ENCODE measurements around the gene GGACT. TPM values are rescaled to one million over a fixed set of nuclear protein-coding genes. Genes with fewer than 3 reads are reported as not detected.

GGACT gene
- total RNA-seq, 2 donors from 2014 or later, result 2.7 to 6.6 TPM

DNA sequence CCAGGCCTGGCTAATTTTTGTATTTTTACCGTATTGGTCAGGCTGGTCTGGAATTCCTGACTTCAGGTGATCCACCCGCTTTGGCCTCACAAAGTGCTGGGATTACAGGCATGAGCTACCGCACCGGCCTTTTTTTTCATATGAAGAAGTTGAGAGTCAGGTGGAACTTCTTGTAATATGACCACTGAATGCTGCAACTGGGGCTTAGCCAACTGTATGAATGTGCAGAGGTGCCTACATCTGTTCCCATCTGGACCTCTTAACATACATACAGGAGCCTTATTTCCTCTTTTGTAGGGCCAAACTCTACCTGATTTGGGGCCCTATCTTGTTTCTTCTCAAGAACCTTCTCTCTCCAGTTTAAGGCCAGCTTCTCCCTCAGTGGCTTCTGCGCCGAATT, 11.9 kb upstream of the GGACT start:
- DNase-seq, result no peak
- H3K4me1 Mint-ChIP-seq, result peaks cover 4% of the 10 kb centered on the region
- 92 to 95% methylated on average over 6 of the region's 6 CpGs for WGBS, 2 experiments (ENCODE audit: insufficient coverage in 1 of 2, insufficient read length in 1 of 2)
- H3K4me3 Mint-ChIP-seq, result no peak overlapping the region
- Histone ChIP-seq H3K4me1 (ENCODE audit: control insufficient read depth, insufficient read depth, low read length) (no peaks in the 10 kb centered on the region), H3K27ac (ENCODE audit: low read depth, low read length) (no peak overlapping the region), H3K36me3 (ENCODE audit: control insufficient read depth, insufficient read depth, low read length) (no peaks in the 10 kb centered on the region), H3K9ac (ENCODE audit: extremely low read depth, low read length, poor library complexity, severe bottlenecking) (no peak overlapping the region), H3K27me3 (ENCODE audit: control insufficient read depth, insufficient read depth, low read length, poor library complexity, severe bottlenecking) (no peaks in the 10 kb centered on the region), H3K9me3 (ENCODE audit: control insufficient read depth, low read length) (no peaks in the 10 kb centered on the region), H3K4me3 (ENCODE audit: low read length) (no peak overlapping the region)
- H3K36me3 Mint-ChIP-seq (ENCODE audit: low read depth), result peaks cover 2% of the 10 kb centered on the region
- H3K27me3 Mint-ChIP-seq (ENCODE audit: insufficient read depth), result no peaks in the 10 kb centered on the region
- H3K27ac Mint-ChIP-seq, result no peak overlapping the region
- no peaks in the 10 kb centered on the region for H3K9me3 Mint-ChIP-seq
- TF ChIP-seq, protein P1, sequence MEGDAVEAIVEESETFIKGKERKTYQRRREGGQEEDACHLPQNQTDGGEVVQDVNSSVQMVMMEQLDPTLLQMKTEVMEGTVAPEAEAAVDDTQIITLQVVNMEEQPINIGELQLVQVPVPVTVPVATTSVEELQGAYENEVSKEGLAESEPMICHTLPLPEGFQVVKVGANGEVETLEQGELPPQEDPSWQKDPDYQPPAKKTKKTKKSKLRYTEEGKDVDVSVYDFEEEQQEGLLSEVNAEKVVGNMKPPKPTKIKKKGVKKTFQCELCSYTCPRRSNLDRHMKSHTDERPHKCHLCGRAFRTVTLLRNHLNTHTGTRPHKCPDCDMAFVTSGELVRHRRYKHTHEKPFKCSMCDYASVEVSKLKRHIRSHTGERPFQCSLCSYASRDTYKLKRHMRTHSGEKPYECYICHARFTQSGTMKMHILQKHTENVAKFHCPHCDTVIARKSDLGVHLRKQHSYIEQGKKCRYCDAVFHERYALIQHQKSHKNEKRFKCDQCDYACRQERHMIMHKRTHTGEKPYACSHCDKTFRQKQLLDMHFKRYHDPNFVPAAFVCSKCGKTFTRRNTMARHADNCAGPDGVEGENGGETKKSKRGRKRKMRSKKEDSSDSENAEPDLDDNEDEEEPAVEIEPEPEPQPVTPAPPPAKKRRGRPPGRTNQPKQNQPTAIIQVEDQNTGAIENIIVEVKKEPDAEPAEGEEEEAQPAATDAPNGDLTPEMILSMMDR (conservative IDR thresholded peaks at IDR 0.05), result no peak

DNA sequence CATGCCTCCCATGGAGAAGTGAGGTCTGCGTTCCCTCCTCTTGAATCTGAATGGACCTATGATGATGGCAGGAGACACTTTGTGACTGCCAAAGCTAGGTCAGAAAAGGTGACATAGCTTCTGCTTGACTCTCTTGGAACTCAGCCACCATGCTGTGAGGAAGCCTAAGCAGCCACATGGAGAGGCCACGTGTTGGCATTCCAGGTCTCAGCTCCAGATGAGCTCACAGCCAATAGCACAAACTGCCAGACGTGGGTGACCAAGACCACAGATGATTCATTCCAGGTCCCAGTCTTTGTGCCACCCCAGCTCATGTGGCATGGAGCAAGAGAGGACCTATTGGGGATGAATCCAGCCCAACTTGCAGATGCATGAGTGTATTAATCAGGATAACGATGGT, 8.7 kb upstream of the GGACT start:
- Histone ChIP-seq H3K9me3 (ENCODE audit: control insufficient read depth, low read length) (no peaks in the 10 kb centered on the region), H3K4me1 (ENCODE audit: control insufficient read depth, insufficient read depth, low read length) (no peaks in the 10 kb centered on the region), H3K27me3 (ENCODE audit: control insufficient read depth, insufficient read depth, low read length, poor library complexity, severe bottlenecking) (peaks cover 6% of the 10 kb centered on the region), H3K27ac (ENCODE audit: low read depth, low read length) (no peak overlapping the region), H3K36me3 (ENCODE audit: control insufficient read depth, insufficient read depth, low read length) (no peaks in the 10 kb centered on the region), H3K4me3 (ENCODE audit: low read length) (no peak overlapping the region), H3K9ac (ENCODE audit: extremely low read depth, low read length, poor library complexity, severe bottlenecking) (no peak overlapping the region)
- no peak for DNase-seq
- no peaks in the 10 kb centered on the region for H3K36me3 Mint-ChIP-seq (ENCODE audit: low read depth)
- peaks cover 2% of the 10 kb centered on the region for H3K27me3 Mint-ChIP-seq (ENCODE audit: insufficient read depth)
- H3K4me3 Mint-ChIP-seq, result no peak overlapping the region
- no peaks in the 10 kb centered on the region for H3K9me3 Mint-ChIP-seq
- TF ChIP-seq, protein P1 (conservative IDR thresholded peaks at IDR 0.05), result no peak
- WGBS, 2 experiments (ENCODE audit: insufficient coverage in 1 of 2, insufficient read length in 1 of 2), result 91 to 97% methylated on average over 3 to 4 of the region's 4 CpGs
- peaks cover 4% of the 10 kb centered on the region for H3K4me1 Mint-ChIP-seq
- H3K27ac Mint-ChIP-seq, result no peak overlapping the region

- Mint-ChIP-seq H3K27ac (no peak overlapping the region), H3K4me1 (peaks cover 6% of the 10 kb centered on the region), H3K36me3 (ENCODE audit: low read depth) (no peaks in the 10 kb centered on the region)
These were observed 7.9 kb upstream of the GGACT start for GRCh38 chr13:100596516-100596915.

More at GRCh38 chr13:100596516-100596915, 7.9 kb upstream of the GGACT start:
- Histone ChIP-seq H3K4me1 (ENCODE audit: control insufficient read depth, insufficient read depth, low read length) (no peaks in the 10 kb centered on the region), H3K27ac (ENCODE audit: low read depth, low read length) (no peak overlapping the region), H3K9me3 (ENCODE audit: control insufficient read depth, low read length) (no peaks in the 10 kb centered on the region), H3K36me3 (ENCODE audit: control insufficient read depth, insufficient read depth, low read length) (no peaks in the 10 kb centered on the region), H3K9ac (ENCODE audit: extremely low read depth, low read length, poor library complexity, severe bottlenecking) (no peak overlapping the region), H3K27me3 (ENCODE audit: control insufficient read depth, insufficient read depth, low read length, poor library complexity, severe bottlenecking) (peaks cover 6% of the 10 kb centered on the region), H3K4me3 (ENCODE audit: low read length) (no peak overlapping the region)
- WGBS, 2 experiments (ENCODE audit: insufficient coverage in 1 of 2, insufficient read length in 1 of 2), result 88 to 92% methylated on average over 2 of the region's 2 CpGs
- peaks cover 2% of the 10 kb centered on the region for H3K27me3 Mint-ChIP-seq (ENCODE audit: insufficient read depth)
- H3K4me3 Mint-ChIP-seq, result no peak overlapping the region
- no peaks in the 10 kb centered on the region for H3K9me3 Mint-ChIP-seq
- TF ChIP-seq, protein P1 (conservative IDR thresholded peaks at IDR 0.05), result no peak
- DNase-seq, result no peak

All from endodermal cell (in vitro differentiated cells).